Central memory CD8-positive, alpha-beta T cell (primary cell): ENCODE measurements around the gene TAGAP.
"Not testable (repeated sequence)": the region's sequence is repeated elsewhere in the genome, so short reads cannot be mapped to it uniquely, and the experiment has no call there.

ENCODE experiments used
- ATAC-seq: fragments of 150-1000 bp; cut with Tn5 transposase; replicated peaks from 2 replicates; pipeline ENCODE4 v1.10.0; 2022; ENCODE audit warnings: mild to moderate bottlenecking, moderate FRiP score, moderate number of reproducible peaks; ENCODE audit not compliant: poor library complexity, severe bottlenecking; ENCODE audit errors: extremely low read depth
- DNase-seq, 2 donors: peaks; one replicate each; pipeline ENCODE4 v3.0.0; 2021; ENCODE audit warnings: low spot score in 2 of 2
- H3K27ac Mint-ChIP-seq: one replicate; pipeline ENCODE4 v1.8.0; 2022; ENCODE audit warnings: low read depth, mild to moderate bottlenecking, moderate library complexity, mixed read lengths
- H3K27me3 Mint-ChIP-seq: one replicate; pipeline ENCODE4 v1.8.0; 2022; ENCODE audit warnings: mixed read lengths
- H3K36me3 Mint-ChIP-seq: one replicate; pipeline ENCODE4 v1.8.0; 2022; ENCODE audit warnings: mild to moderate bottlenecking, moderate library complexity, mixed read lengths; ENCODE audit not compliant: insufficient read depth
- H3K4me1 Mint-ChIP-seq: one replicate; pipeline ENCODE4 v1.8.0; 2022; ENCODE audit warnings: mixed read lengths
- H3K4me3 Mint-ChIP-seq: one replicate; pipeline ENCODE4 v1.8.0; 2022; ENCODE audit warnings: mild to moderate bottlenecking, moderate library complexity, mixed read lengths
- H3K9me3 Mint-ChIP-seq: one replicate; pipeline ENCODE4 v1.8.0; 2022; ENCODE audit warnings: mixed read lengths

The TAGAP gene

DNA sequence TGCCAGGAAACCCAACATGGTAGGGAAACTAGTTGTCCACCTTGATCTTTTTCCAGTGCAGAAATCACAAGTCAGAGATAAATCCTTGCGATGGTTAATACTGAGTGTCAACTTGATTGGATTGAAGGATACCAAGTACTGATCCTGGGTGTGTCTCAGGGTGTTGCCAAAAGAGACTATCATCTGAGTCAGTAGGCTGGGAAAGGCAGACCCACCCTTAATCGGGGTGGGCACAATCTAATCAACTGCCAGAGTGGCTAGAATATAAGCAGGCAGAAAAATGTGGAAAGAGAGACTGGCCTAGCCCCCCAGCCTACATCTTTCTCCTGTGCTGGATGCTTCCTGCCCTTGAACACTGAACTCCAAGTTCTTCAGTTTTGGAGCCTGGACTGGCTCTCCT, 55.1 kb downstream of the TAGAP start:
- not testable (repeated sequence) for H3K36me3 Mint-ChIP-seq, H3K9me3 Mint-ChIP-seq, H3K4me3 Mint-ChIP-seq, ATAC-seq, H3K27me3 Mint-ChIP-seq, DNase-seq, H3K27ac Mint-ChIP-seq
- H3K4me1 Mint-ChIP-seq: peaks cover 16% of the 10 kb centered on the region

DNA sequence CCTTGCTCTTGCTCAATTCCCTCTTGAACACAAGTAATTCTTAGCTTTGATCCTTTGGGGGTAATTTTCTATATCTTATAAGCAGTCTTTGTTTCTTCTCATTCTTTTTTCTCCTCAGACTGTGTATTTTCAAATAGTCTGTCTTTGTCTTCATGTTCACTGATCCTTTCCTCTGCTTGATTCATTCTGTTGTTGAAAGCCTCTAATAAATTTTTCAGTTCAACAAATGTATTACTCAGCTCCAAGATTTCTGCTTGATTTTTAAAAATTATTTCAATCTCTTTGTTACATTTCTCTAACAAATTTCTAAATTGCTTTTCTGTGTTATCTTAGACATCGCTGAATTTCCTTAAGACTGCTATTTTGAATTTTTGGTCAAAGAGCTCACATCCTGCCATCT, 56.3 kb downstream of the TAGAP start:
- peaks cover 12% of the 10 kb centered on the region for H3K4me1 Mint-ChIP-seq
- H3K27ac Mint-ChIP-seq: no peak overlapping the region
- H3K4me3 Mint-ChIP-seq: no peak overlapping the region
- ATAC-seq (no peak), DNase-seq (no peak)
- H3K36me3 Mint-ChIP-seq: peaks cover 2% of the 10 kb centered on the region
- no peaks in the 10 kb centered on the region for H3K27me3 Mint-ChIP-seq
- peaks cover 4% of the 10 kb centered on the region for H3K9me3 Mint-ChIP-seq

- DNase-seq (no peak), ATAC-seq (no peak)
- Mint-ChIP-seq H3K4me3 (no peak overlapping the region), H3K27ac (no peak overlapping the region), H3K27me3 (no peaks in the 10 kb centered on the region), H3K9me3 (peaks cover 4% of the 10 kb centered on the region), H3K36me3 (peaks cover 2% of the 10 kb centered on the region), H3K4me1 (peaks cover 9% of the 10 kb centered on the region)
These were observed 57.1 kb downstream of the TAGAP start for GRCh38 chr6:158987657-158988056.
